HL-60 (cell line): ENCODE data around the gene GDPD5.

Experiments
- DNase-seq, 2 experiments: peaks; one replicate each; pipeline ENCODE4 v3.0.0-alpha.2; 2010 to 2020; ENCODE audit warnings: low read depth in 1 of 2, low spot score in 1 of 2
- H3K27ac ChIP-seq: fragments of 250-450 bp; sonication (Bioruptor Pico); replicated peaks from 2 replicates; pipeline ENCODE4 v1.5.1; 2020; ENCODE audit warnings: mild to moderate bottlenecking, moderate library complexity
- H3K27me3 ChIP-seq: fragments of 250-450 bp; sonication (Bioruptor Pico); 2 replicates; pipeline ENCODE4 v1.5.1; 2021; ENCODE audit warnings: mild to moderate bottlenecking, moderate library complexity; ENCODE audit not compliant: insufficient read depth, poor library complexity, severe bottlenecking
- H3K4me3 ChIP-seq: replicated peaks from 2 replicates; pipeline ENCODE4 v1.5.1; 2011; ENCODE audit warnings: mild to moderate bottlenecking, control low read depth, low read length; ENCODE audit not compliant: insufficient read depth
- GABPA ChIP-seq: IDR thresholded peaks from 2 replicates; pipeline ENCODE4 v1.6.1; 2012; ENCODE audit warnings: low read depth
- POLR2AphosphoS5 ChIP-seq: IDR thresholded peaks from 2 replicates; pipeline ENCODE4 v1.6.1; 2012; ENCODE audit warnings: low read depth
- SPI1 ChIP-seq: IDR thresholded peaks from 2 replicates; pipeline ENCODE4 v1.6.1; 2012; ENCODE audit warnings: low read depth, mild to moderate bottlenecking, borderline replicate concordance
- TF ChIP-seq, protein P1 (sequence below): IDR thresholded peaks from 2 replicates; pipeline ENCODE4 v1.6.1; 2012; ENCODE audit warnings: low read depth; ENCODE audit not compliant: insufficient replicate concordance
- TF ChIP-seq, protein P2 (sequence below): IDR thresholded peaks from one replicate; pipeline ENCODE4 v1.5.1; 2011; ENCODE audit warnings: low read length, control low read depth, inconsistent platforms; ENCODE audit not compliant: insufficient read depth

GDPD5 gene

DNA sequence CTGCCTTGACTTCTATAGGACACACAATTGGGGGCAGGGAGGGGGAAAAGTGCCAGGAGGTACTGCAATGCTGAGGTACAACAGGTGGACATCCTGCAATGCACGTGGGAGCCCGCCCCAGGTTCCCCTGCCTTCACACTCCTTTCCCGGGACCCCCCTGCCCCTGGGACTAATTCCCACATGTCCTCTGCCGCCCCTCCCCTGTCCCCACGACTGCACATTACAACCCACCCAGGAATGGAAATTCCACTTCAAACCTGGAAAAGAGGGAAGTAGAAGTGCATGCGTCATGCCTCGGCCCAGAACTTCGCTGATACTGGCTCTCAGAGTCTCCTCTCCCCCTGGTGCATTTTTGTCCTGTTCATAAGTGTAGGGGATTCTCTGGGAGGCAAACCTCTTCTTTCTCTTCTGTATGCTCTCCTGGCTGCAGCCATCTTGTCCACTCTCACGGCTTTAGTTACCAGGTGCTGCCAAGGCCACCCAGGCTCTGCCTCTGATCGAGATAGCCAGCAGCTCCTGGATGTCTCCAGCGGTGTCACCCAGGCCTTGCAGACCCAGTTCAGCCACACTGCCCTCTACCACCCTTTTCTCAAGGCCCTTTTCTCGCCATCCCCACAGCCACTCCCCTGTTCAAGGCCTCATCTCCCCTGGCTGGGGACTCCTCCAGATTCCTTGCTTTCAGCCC lies 43.7 kb downstream of the GDPD5 start:
- TF ChIP-seq, protein P1, sequence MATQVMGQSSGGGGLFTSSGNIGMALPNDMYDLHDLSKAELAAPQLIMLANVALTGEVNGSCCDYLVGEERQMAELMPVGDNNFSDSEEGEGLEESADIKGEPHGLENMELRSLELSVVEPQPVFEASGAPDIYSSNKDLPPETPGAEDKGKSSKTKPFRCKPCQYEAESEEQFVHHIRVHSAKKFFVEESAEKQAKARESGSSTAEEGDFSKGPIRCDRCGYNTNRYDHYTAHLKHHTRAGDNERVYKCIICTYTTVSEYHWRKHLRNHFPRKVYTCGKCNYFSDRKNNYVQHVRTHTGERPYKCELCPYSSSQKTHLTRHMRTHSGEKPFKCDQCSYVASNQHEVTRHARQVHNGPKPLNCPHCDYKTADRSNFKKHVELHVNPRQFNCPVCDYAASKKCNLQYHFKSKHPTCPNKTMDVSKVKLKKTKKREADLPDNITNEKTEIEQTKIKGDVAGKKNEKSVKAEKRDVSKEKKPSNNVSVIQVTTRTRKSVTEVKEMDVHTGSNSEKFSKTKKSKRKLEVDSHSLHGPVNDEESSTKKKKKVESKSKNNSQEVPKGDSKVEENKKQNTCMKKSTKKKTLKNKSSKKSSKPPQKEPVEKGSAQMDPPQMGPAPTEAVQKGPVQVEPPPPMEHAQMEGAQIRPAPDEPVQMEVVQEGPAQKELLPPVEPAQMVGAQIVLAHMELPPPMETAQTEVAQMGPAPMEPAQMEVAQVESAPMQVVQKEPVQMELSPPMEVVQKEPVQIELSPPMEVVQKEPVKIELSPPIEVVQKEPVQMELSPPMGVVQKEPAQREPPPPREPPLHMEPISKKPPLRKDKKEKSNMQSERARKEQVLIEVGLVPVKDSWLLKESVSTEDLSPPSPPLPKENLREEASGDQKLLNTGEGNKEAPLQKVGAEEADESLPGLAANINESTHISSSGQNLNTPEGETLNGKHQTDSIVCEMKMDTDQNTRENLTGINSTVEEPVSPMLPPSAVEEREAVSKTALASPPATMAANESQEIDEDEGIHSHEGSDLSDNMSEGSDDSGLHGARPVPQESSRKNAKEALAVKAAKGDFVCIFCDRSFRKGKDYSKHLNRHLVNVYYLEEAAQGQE = no peak
- TF ChIP-seq, protein P2, sequence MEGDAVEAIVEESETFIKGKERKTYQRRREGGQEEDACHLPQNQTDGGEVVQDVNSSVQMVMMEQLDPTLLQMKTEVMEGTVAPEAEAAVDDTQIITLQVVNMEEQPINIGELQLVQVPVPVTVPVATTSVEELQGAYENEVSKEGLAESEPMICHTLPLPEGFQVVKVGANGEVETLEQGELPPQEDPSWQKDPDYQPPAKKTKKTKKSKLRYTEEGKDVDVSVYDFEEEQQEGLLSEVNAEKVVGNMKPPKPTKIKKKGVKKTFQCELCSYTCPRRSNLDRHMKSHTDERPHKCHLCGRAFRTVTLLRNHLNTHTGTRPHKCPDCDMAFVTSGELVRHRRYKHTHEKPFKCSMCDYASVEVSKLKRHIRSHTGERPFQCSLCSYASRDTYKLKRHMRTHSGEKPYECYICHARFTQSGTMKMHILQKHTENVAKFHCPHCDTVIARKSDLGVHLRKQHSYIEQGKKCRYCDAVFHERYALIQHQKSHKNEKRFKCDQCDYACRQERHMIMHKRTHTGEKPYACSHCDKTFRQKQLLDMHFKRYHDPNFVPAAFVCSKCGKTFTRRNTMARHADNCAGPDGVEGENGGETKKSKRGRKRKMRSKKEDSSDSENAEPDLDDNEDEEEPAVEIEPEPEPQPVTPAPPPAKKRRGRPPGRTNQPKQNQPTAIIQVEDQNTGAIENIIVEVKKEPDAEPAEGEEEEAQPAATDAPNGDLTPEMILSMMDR = no peak
- Histone ChIP-seq H3K27ac (no peak overlapping the region), H3K27me3 (no peaks in the 10 kb centered on the region), H3K4me3 (no peak overlapping the region)
- DNase-seq = no peak

DNA sequence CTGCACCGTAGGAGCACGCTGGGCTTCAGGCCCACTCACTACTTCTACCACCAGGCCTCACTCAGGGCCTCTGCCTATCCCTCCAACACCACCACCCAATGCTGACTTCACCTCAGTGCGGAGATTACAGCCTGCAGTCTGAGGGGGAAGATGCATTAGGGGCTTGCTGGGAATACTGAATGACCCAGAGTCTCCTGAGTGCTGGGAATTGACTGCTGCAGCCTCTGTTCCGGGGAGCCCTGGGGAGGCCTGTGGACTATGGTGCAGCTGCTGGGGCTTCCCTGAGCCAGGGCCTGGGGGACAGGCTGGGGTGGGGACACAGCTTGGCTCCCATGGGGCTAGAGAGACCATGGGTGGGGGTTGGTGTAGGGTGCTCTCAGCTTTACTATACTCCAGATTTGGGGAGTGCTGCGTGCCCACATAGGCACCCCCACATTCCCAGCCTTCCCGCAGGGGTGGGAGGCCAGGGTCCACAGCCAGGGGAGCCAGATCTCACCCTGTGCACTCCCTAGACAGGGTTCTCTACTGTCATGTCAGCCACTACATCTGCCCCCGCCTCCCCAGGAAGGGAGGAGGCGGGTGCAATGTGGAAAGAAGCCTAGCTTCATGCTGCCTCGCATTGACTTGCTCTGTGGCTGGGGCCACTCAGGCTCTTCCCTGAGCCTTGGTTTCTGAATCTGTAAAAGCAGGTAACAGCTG lies 44.4 kb downstream of the GDPD5 start:
- Histone ChIP-seq H3K4me3 (no peak overlapping the region), H3K27me3 (no peaks in the 10 kb centered on the region), H3K27ac (no peak overlapping the region)
- TF ChIP-seq, protein P2 = no peak
- TF ChIP-seq, protein P1 = no peak
- TF ChIP-seq POLR2AphosphoS5 (no peak), SPI1 (no peak), GABPA (no peak)
- DNase-seq = no peak

DNA sequence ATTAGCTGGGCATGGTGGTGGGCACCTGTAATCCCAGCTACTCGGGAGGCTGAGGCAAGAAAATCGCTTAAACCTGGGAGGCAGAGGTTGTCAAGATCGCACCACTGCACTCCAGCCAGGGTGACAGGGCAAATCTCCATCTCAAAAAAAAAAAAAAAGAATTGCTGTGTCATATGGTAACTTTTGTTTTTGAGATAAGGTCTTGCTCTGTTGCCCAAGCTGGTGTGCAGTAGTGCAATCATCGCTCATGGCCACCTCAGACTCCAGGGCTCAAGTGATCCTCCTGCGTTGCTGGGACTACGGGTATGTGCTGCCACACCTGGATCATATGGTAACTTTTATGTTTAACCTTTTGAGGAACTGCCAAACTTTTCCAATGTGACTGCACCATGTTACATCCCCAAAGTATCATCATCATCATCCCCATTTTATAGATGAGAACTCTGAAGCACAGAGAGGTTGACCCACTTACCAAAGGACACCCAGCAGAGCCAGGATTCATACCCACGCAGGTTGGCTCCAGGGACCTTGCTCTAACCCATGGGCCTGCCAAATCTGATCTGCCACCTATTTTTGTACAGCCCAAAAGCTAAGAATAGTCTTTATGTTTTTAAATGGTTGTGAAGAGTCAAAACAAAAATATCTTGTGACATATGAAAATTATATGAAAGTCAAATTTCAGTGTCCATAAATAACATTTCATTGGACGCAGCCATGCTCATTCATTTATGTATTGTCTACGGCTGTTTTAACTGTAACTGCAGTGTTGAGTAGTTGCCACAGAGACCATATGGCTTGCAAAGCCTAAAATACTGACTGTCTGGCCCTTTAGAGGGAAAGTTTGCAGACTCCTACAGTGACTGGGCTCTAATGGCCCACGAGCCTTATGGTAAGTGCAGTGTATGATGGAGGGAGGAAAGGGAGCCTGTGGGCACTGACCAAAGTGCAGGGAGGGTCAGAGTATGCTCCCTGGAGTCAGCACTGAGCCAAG lies 45.3 kb downstream of the GDPD5 start:
- no peak for DNase-seq
- H3K27ac ChIP-seq = no peak overlapping the region
- no peak overlapping the region for H3K4me3 ChIP-seq
- TF ChIP-seq, protein P1 = no peak
- TF ChIP-seq, protein P2 = no peak
- TF ChIP-seq SPI1 (no peak), GABPA (no peak), POLR2AphosphoS5 (no peak)
- H3K27me3 ChIP-seq = no peaks in the 10 kb centered on the region
